ENCODE measurements around the gene KCNB1.

The KCNB1 gene

GRCh38 chr20:49328790-49329189 lies 153.7 kb downstream of the KCNB1 start:
- H3K36me3 ChIP-seq (ENCODE audit: insufficient read depth, insufficient read length, low read length): no peaks in the 10 kb centered on the region
- no peak overlapping the region for H3K4me3 ChIP-seq (ENCODE audit: insufficient read length, low read depth)
- H3K9me3 ChIP-seq (ENCODE audit: insufficient read depth, low read length): no peaks in the 10 kb centered on the region
- peaks cover 4% of the 10 kb centered on the region for H3K27me3 ChIP-seq (ENCODE audit: insufficient read depth, insufficient read length)
- no peak for DNase-seq (ENCODE audit: low read depth, low spot score)
- no peak overlapping the region for H3K9ac ChIP-seq (ENCODE audit: insufficient read length, low read depth)
- no peaks in the 10 kb centered on the region for H3K4me1 ChIP-seq (ENCODE audit: insufficient read depth, insufficient read length)
- TF ChIP-seq SUZ12 (IDR thresholded peaks at IDR 0.05; ENCODE audit: extremely low read depth, insufficient read depth, insufficient read length): no peak
- TF ChIP-seq ZNF274 (IDR thresholded peaks at IDR 0.05; ENCODE audit: low read depth, low read length): no peak
- TF ChIP-seq YY1 (IDR thresholded peaks at IDR 0.05; ENCODE audit: insufficient read depth, insufficient read length): no peak

DNA sequence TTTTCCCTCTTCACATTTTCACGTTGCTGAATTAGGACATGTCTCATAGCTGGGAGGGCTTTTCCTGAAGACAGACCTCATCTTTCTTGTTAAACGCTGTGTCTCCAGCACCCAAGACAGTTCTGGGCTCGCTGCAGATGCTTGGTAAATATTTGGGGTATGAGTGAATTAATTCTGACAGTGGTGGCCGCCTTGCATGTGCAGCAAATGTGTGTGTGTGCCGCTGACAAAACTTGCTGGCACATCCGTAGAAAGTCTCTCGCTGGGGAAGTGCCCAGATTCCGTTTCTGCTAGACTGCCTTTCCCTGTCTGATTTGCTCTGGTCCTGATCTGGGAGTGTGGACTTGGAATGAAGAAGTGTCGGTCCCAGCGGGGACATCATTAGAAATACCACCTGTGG lies 156.4 kb downstream of the KCNB1 start:
- peaks cover under 1% of the 10 kb centered on the region for H3K4me1 ChIP-seq (ENCODE audit: insufficient read depth, insufficient read length)
- DNase-seq (ENCODE audit: low read depth, low spot score): no peak
- H3K4me3 ChIP-seq (ENCODE audit: insufficient read length, low read depth): no peak overlapping the region
- TF ChIP-seq SUZ12 (IDR thresholded peaks at IDR 0.05; ENCODE audit: extremely low read depth, insufficient read depth, insufficient read length) (no peak), YY1 (IDR thresholded peaks at IDR 0.05; ENCODE audit: insufficient read depth, insufficient read length) (no peak), ZNF274 (IDR thresholded peaks at IDR 0.05; ENCODE audit: low read depth, low read length) (no peak)
- H3K9ac ChIP-seq (ENCODE audit: insufficient read length, low read depth): no peak overlapping the region
- H3K27me3 ChIP-seq (ENCODE audit: insufficient read depth, insufficient read length): peaks cover 4% of the 10 kb centered on the region
- H3K9me3 ChIP-seq (ENCODE audit: insufficient read depth, low read length): no peaks in the 10 kb centered on the region
- no peaks in the 10 kb centered on the region for H3K36me3 ChIP-seq (ENCODE audit: insufficient read depth, insufficient read length, low read length)

DNA sequence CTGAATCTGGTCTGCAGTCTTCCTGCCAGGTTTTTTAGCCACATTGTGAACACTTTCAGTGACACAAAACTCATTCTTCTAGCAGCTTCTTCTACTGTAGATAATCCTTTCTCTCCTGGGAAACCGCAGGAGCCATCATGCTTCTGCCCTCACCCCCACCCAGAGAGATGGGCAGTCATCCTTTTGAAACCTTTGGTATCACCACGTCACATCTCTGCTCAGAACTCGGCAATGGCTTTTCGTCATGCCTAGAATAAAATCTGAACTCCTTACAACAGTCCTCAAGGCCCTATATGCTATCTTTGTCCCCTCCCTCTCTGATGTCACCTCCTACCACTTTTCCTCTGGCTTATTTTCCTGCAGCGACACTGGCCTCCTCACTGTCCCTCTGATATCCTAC lies 158.2 kb downstream of the KCNB1 start:
- Histone ChIP-seq H3K27me3 (ENCODE audit: insufficient read depth, insufficient read length) (peaks cover 9% of the 10 kb centered on the region), H3K9ac (ENCODE audit: insufficient read length, low read depth) (no peak overlapping the region), H3K4me1 (ENCODE audit: insufficient read depth, insufficient read length) (peaks cover 7% of the 10 kb centered on the region), H3K4me3 (ENCODE audit: insufficient read length, low read depth) (no peak overlapping the region), H3K36me3 (ENCODE audit: insufficient read depth, insufficient read length, low read length) (no peaks in the 10 kb centered on the region), H3K9me3 (ENCODE audit: insufficient read depth, low read length) (no peaks in the 10 kb centered on the region)
- TF ChIP-seq YY1 (IDR thresholded peaks at IDR 0.05; ENCODE audit: insufficient read depth, insufficient read length) (no peak), ZNF274 (IDR thresholded peaks at IDR 0.05; ENCODE audit: low read depth, low read length) (no peak), SUZ12 (IDR thresholded peaks at IDR 0.05; ENCODE audit: extremely low read depth, insufficient read depth, insufficient read length) (no peak)
- DNase-seq (ENCODE audit: low read depth, low spot score): no peak

DNA sequence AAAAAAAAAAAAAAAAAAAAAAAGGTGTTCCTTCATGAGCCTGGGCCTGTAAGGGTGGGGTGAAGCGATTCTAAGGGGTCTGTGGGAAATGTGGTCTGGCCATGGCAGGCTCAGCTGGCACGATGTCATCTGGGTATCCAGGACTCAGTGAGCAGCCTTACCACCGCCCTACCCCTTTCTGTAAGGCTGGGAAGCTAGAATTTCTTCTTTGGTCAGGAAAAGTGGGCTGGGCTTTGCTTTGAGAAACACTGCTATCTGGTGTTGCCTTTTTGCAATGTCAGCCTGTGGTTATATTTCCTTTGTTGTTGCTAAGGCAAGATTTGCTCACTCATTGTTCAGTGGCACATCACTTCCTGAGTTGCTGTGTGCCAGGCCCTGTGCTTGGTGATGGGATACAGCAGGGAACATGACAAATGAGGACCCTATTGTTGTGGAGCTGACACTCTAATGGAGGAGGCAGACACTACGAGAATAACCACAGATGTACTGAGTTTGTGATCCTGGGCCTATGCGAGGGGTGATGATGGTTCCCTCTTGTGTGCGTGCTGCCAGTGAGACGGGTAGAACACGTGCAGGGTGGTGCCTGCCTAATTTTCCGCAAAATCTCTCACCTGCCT lies 158.7 kb downstream of the KCNB1 start:
- H3K9ac ChIP-seq (ENCODE audit: insufficient read length, low read depth): no peak overlapping the region
- H3K27me3 ChIP-seq (ENCODE audit: insufficient read depth, insufficient read length): peaks cover 15% of the 10 kb centered on the region
- H3K9me3 ChIP-seq (ENCODE audit: insufficient read depth, low read length): no peaks in the 10 kb centered on the region
- TF ChIP-seq SUZ12 (IDR thresholded peaks at IDR 0.05; ENCODE audit: extremely low read depth, insufficient read depth, insufficient read length) (no peak), ZNF274 (IDR thresholded peaks at IDR 0.05; ENCODE audit: low read depth, low read length) (no peak), YY1 (IDR thresholded peaks at IDR 0.05; ENCODE audit: insufficient read depth, insufficient read length) (no peak)
- DNase-seq (ENCODE audit: low read depth, low spot score): no peak
- no peaks in the 10 kb centered on the region for H3K36me3 ChIP-seq (ENCODE audit: insufficient read depth, insufficient read length, low read length)
- H3K4me3 ChIP-seq (ENCODE audit: insufficient read length, low read depth): no peak overlapping the region
- H3K4me1 ChIP-seq (ENCODE audit: insufficient read depth, insufficient read length): peaks cover 11% of the 10 kb centered on the region

DNA sequence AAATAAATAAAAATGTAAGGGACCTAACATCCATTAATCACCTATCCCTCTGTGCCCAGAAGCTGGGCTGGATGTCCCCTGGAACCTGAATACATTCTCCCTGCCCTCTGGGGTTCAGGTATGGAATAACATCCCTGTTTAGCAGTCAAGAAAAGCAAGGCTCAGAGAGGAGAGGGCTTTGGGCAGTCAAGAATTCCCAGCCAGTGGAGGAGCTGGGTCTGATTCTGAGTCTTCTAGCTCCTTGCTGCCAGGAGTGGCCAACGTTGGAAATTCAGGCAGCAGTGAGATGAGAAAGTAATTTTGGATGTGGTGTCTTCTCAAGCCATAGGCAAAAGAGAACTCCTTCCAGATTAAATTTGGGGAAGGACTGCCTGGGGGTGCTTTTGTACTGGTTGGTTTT lies 162.0 kb downstream of the KCNB1 start:
- Histone ChIP-seq H3K9ac (ENCODE audit: insufficient read length, low read depth) (no peak overlapping the region), H3K4me1 (ENCODE audit: insufficient read depth, insufficient read length) (peaks cover 12% of the 10 kb centered on the region), H3K9me3 (ENCODE audit: insufficient read depth, low read length) (no peaks in the 10 kb centered on the region), H3K4me3 (ENCODE audit: insufficient read length, low read depth) (no peak overlapping the region), H3K36me3 (ENCODE audit: insufficient read depth, insufficient read length, low read length) (no peaks in the 10 kb centered on the region), H3K27me3 (ENCODE audit: insufficient read depth, insufficient read length) (peaks cover 47% of the 10 kb centered on the region)
- DNase-seq (ENCODE audit: low read depth, low spot score): peak; percentile 63
- TF ChIP-seq YY1 (IDR thresholded peaks at IDR 0.05; ENCODE audit: insufficient read depth, insufficient read length) (no peak), ZNF274 (IDR thresholded peaks at IDR 0.05; ENCODE audit: low read depth, low read length) (no peak), SUZ12 (IDR thresholded peaks at IDR 0.05; ENCODE audit: extremely low read depth, insufficient read depth, insufficient read length) (no peak)

- DNase-seq (ENCODE audit: low read depth, low spot score): no peak
- Histone ChIP-seq H3K27me3 (ENCODE audit: insufficient read depth, insufficient read length) (peaks cover 50% of the 10 kb centered on the region), H3K9ac (ENCODE audit: insufficient read length, low read depth) (no peak overlapping the region), H3K4me3 (ENCODE audit: insufficient read length, low read depth) (peak overlapping the region; percentile 57), H3K9me3 (ENCODE audit: insufficient read depth, low read length) (no peaks in the 10 kb centered on the region), H3K36me3 (ENCODE audit: insufficient read depth, insufficient read length, low read length) (no peaks in the 10 kb centered on the region), H3K4me1 (ENCODE audit: insufficient read depth, insufficient read length) (peaks cover 12% of the 10 kb centered on the region)
- peak; percentile 38 for TF ChIP-seq SUZ12 (IDR thresholded peaks at IDR 0.05; ENCODE audit: extremely low read depth, insufficient read depth, insufficient read length)
- TF ChIP-seq YY1 (IDR thresholded peaks at IDR 0.05; ENCODE audit: insufficient read depth, insufficient read length): no peak
Measured at GRCh38 chr20:49319208-49319809, 163.2 kb downstream of the KCNB1 start.

- Histone ChIP-seq H3K27me3 (ENCODE audit: insufficient read depth, insufficient read length) (peaks cover 50% of the 10 kb centered on the region), H3K36me3 (ENCODE audit: insufficient read depth, insufficient read length, low read length) (no peaks in the 10 kb centered on the region), H3K4me3 (ENCODE audit: insufficient read length, low read depth) (peak overlapping the region; percentile 57), H3K9me3 (ENCODE audit: insufficient read depth, low read length) (no peaks in the 10 kb centered on the region), H3K9ac (ENCODE audit: insufficient read length, low read depth) (peak overlapping the region; percentile 73), H3K4me1 (ENCODE audit: insufficient read depth, insufficient read length) (peaks cover 12% of the 10 kb centered on the region)
- TF ChIP-seq ZNF274 (IDR thresholded peaks at IDR 0.05; ENCODE audit: low read depth, low read length) (no peak), YY1 (IDR thresholded peaks at IDR 0.05; ENCODE audit: insufficient read depth, insufficient read length) (no peak), SUZ12 (IDR thresholded peaks at IDR 0.05; ENCODE audit: extremely low read depth, insufficient read depth, insufficient read length) (peak; percentile 65)
- DNase-seq (ENCODE audit: low read depth, low spot score): no peak
Measured at GRCh38 chr20:49318430-49319207, 163.8 kb downstream of the KCNB1 start.

All from NT2/D1 (cell line).